ENCODE results near the gene ALK.

Gene ALK

DNA sequence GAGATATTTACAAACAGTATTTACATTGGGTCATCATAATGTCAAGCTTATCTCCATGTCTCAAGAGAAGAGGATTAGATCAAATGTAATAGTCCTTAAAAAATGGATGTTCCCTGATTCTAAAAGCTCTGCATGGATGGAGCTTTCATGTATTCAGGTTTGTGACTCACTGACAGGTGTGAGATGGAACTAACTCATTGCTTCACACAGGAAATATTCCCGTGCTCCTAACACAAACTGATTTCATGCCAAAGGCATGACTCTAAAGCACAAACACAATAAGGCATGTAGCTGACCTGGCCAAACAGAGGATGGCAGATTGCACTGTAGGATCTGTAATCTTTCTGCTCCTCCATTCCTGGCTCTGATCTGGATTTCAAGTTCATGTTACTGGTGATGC is 110.0 kb downstream of the ALK start:
- Histone ChIP-seq H3K36me3 (replicated peaks in 1 of 2; ENCODE audit: control insufficient read depth in 2 of 2, insufficient read depth in 2 of 2, low read length in 2 of 2) (no peaks in the 10 kb centered on the region), H3K27me3 (ENCODE audit: control insufficient read depth in 3 of 3, insufficient read depth in 3 of 3, low read depth in 1 of 3, low read length in 3 of 3) (no peaks in the 10 kb centered on the region), H2AK5ac (ENCODE audit: low read depth, low read length) (no peak overlapping the region), H3K9me3 (replicated peaks in 1 of 2; ENCODE audit: control insufficient read depth in 2 of 2, insufficient read depth in 1 of 2, low read depth in 1 of 2, low read length in 2 of 2) (peaks cover 0 to 2% of the 10 kb centered on the region in 2 donors), H2BK12ac (ENCODE audit: low read length) (no peak overlapping the region), H4K91ac (ENCODE audit: low read depth, low read length, poor library complexity) (no peak overlapping the region), H3K4me3 (ENCODE audit: low read length in 2 of 2) (no peak overlapping the region), H3K27ac (replicated peaks; ENCODE audit: low read length) (no peak overlapping the region), H4K8ac (ENCODE audit: low read depth, low read length) (no peak overlapping the region), H3K4ac (ENCODE audit: low read length) (no peak overlapping the region), H2AFZ (ENCODE audit: low read length) (no peak overlapping the region), H3K79me1 (ENCODE audit: low read depth, low read length) (no peaks in the 10 kb centered on the region), H3K14ac (ENCODE audit: low read length) (no peak overlapping the region), H3K9ac (ENCODE audit: low read depth, low read length, poor library complexity) (no peak overlapping the region), H3K23ac (ENCODE audit: low read depth, low read length, poor library complexity) (no peak overlapping the region), H2BK120ac (ENCODE audit: low read depth, low read length) (no peak overlapping the region), H3K18ac (ENCODE audit: low read length) (no peak overlapping the region), H3K4me2 (ENCODE audit: insufficient read depth, low read length, poor library complexity, severe bottlenecking) (no peak overlapping the region), H3K4me1 (ENCODE audit: control insufficient read depth in 2 of 2, insufficient read depth in 1 of 2, low read depth in 1 of 2, low read length in 2 of 2) (peaks cover 0 to 10% of the 10 kb centered on the region in 2 donors), H2BK15ac (ENCODE audit: low read length) (no peak overlapping the region), H2BK5ac (ENCODE audit: low read length) (no peak overlapping the region)
- no peak for DNase-seq (ENCODE audit: low spot score)
- WGBS, 2 donors (ENCODE audit: extremely low coverage in 2 of 2, insufficient read length in 2 of 2, insufficient replicate concordance in 1 of 2): no CpG with 5 or more reads among the region's 1 CpG

- no peak for DNase-seq (ENCODE audit: low spot score)
- H3K36me3 ChIP-seq (replicated peaks in 1 of 2; ENCODE audit: control insufficient read depth in 2 of 2, insufficient read depth in 2 of 2, low read length in 2 of 2): no peaks in the 10 kb centered on the region
- H4K91ac ChIP-seq (ENCODE audit: low read depth, low read length, poor library complexity): no peak overlapping the region
- no peak overlapping the region for H3K9ac ChIP-seq (ENCODE audit: low read depth, low read length, poor library complexity)
- H2BK120ac ChIP-seq (ENCODE audit: low read depth, low read length): no peak overlapping the region
- no peaks in the 10 kb centered on the region for H3K79me1 ChIP-seq (ENCODE audit: low read depth, low read length)
- no peak overlapping the region for H2BK15ac ChIP-seq (ENCODE audit: low read length)
- H3K4me2 ChIP-seq (ENCODE audit: insufficient read depth, low read length, poor library complexity, severe bottlenecking): no peak overlapping the region
- no peak overlapping the region for H2BK12ac ChIP-seq (ENCODE audit: low read length)
- H2AFZ ChIP-seq (ENCODE audit: low read length): no peak overlapping the region
- H3K14ac ChIP-seq (ENCODE audit: low read length): no peak overlapping the region
- H2BK5ac ChIP-seq (ENCODE audit: low read length): no peak overlapping the region
- H3K27me3 ChIP-seq (ENCODE audit: control insufficient read depth in 3 of 3, insufficient read depth in 3 of 3, low read depth in 1 of 3, low read length in 3 of 3): no peaks in the 10 kb centered on the region
- H3K18ac ChIP-seq (ENCODE audit: low read length): no peak overlapping the region
- H3K4ac ChIP-seq (ENCODE audit: low read length): no peak overlapping the region
- H3K27ac ChIP-seq (replicated peaks; ENCODE audit: low read length): no peak overlapping the region
- WGBS, 2 donors (ENCODE audit: extremely low coverage in 2 of 2, insufficient read length in 2 of 2, insufficient replicate concordance in 1 of 2): no CpG with 5 or more reads among the region's 5 CpGs
- peaks cover 0 to 2% of the 10 kb centered on the region in 2 donors for H3K9me3 ChIP-seq (replicated peaks in 1 of 2; ENCODE audit: control insufficient read depth in 2 of 2, insufficient read depth in 1 of 2, low read depth in 1 of 2, low read length in 2 of 2)
- no peak overlapping the region for H3K4me3 ChIP-seq (ENCODE audit: low read length in 2 of 2)
- peaks cover 0 to 10% of the 10 kb centered on the region in 2 donors for H3K4me1 ChIP-seq (ENCODE audit: control insufficient read depth in 2 of 2, insufficient read depth in 1 of 2, low read depth in 1 of 2, low read length in 2 of 2)
- no peak overlapping the region for H2AK5ac ChIP-seq (ENCODE audit: low read depth, low read length)
- H4K8ac ChIP-seq (ENCODE audit: low read depth, low read length): no peak overlapping the region
- no peak overlapping the region for H3K23ac ChIP-seq (ENCODE audit: low read depth, low read length, poor library complexity)
Measured at GRCh38 chr2:29810956-29811355, 110.4 kb downstream of the ALK start.

- no peak overlapping the region for H3K4me3 ChIP-seq (ENCODE audit: low read length in 2 of 2)
- H3K79me1 ChIP-seq (ENCODE audit: low read depth, low read length): no peaks in the 10 kb centered on the region
- no peak overlapping the region for H4K91ac ChIP-seq (ENCODE audit: low read depth, low read length, poor library complexity)
- no peak overlapping the region for H3K18ac ChIP-seq (ENCODE audit: low read length)
- H3K23ac ChIP-seq (ENCODE audit: low read depth, low read length, poor library complexity): no peak overlapping the region
- no peak overlapping the region for H2BK15ac ChIP-seq (ENCODE audit: low read length)
- no peak overlapping the region for H3K14ac ChIP-seq (ENCODE audit: low read length)
- H2BK5ac ChIP-seq (ENCODE audit: low read length): no peak overlapping the region
- H3K4me2 ChIP-seq (ENCODE audit: insufficient read depth, low read length, poor library complexity, severe bottlenecking): no peak overlapping the region
- H3K4me1 ChIP-seq (ENCODE audit: control insufficient read depth in 2 of 2, insufficient read depth in 1 of 2, low read depth in 1 of 2, low read length in 2 of 2): peaks cover 0 to 10% of the 10 kb centered on the region in 2 donors
- H2AFZ ChIP-seq (ENCODE audit: low read length): no peak overlapping the region
- no peak overlapping the region for H3K4ac ChIP-seq (ENCODE audit: low read length)
- H2BK12ac ChIP-seq (ENCODE audit: low read length): no peak overlapping the region
- H3K36me3 ChIP-seq (replicated peaks in 1 of 2; ENCODE audit: control insufficient read depth in 2 of 2, insufficient read depth in 2 of 2, low read length in 2 of 2): no peaks in the 10 kb centered on the region
- no peak overlapping the region for H3K9ac ChIP-seq (ENCODE audit: low read depth, low read length, poor library complexity)
- H4K8ac ChIP-seq (ENCODE audit: low read depth, low read length): no peak overlapping the region
- H3K27ac ChIP-seq (replicated peaks; ENCODE audit: low read length): no peak overlapping the region
- peaks cover 0 to 2% of the 10 kb centered on the region in 2 donors for H3K9me3 ChIP-seq (replicated peaks in 1 of 2; ENCODE audit: control insufficient read depth in 2 of 2, insufficient read depth in 1 of 2, low read depth in 1 of 2, low read length in 2 of 2)
- H2BK120ac ChIP-seq (ENCODE audit: low read depth, low read length): no peak overlapping the region
- H3K27me3 ChIP-seq (ENCODE audit: control insufficient read depth in 3 of 3, insufficient read depth in 3 of 3, low read depth in 1 of 3, low read length in 3 of 3): no peaks in the 10 kb centered on the region
- H2AK5ac ChIP-seq (ENCODE audit: low read depth, low read length): no peak overlapping the region
- no peak for DNase-seq (ENCODE audit: low spot score)
- no CpG with 5 or more reads among the region's 4 CpGs for WGBS, 2 donors (ENCODE audit: extremely low coverage in 2 of 2, insufficient read length in 2 of 2, insufficient replicate concordance in 1 of 2)
Measured at GRCh38 chr2:29808321-29808720, 113.1 kb downstream of the ALK start.

DNA sequence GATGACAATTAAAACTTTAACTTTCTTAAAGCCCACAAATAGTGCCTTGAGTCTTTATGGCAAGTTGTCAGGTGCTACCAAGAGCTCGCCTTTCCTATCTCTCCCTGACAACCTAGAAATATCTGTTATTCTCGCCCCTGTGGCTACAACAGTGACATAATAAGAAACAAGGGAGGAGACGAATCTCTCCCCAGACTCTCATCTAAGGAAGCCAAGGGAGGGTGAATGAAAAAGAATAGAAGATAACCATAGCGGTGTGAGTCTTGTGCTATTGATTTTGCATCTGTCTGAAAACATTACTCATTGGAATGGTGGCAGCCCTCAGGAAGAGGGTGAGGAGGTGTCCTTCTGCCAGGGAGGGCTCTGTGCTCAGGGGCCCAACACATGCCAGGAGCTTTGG is 114.3 kb downstream of the ALK start:
- peaks cover 0 to 10% of the 10 kb centered on the region in 2 donors for H3K4me1 ChIP-seq (ENCODE audit: control insufficient read depth in 2 of 2, insufficient read depth in 1 of 2, low read depth in 1 of 2, low read length in 2 of 2)
- no peak overlapping the region for H2AK5ac ChIP-seq (ENCODE audit: low read depth, low read length)
- no peak overlapping the region for H3K4me3 ChIP-seq (ENCODE audit: low read length in 2 of 2)
- H2BK120ac ChIP-seq (ENCODE audit: low read depth, low read length): no peak overlapping the region
- H3K36me3 ChIP-seq (replicated peaks in 1 of 2; ENCODE audit: control insufficient read depth in 2 of 2, insufficient read depth in 2 of 2, low read length in 2 of 2): no peaks in the 10 kb centered on the region
- WGBS, 2 donors (ENCODE audit: extremely low coverage in 2 of 2, insufficient read length in 2 of 2, insufficient replicate concordance in 1 of 2): no CpG with 5 or more reads among the region's 4 CpGs
- no peaks in the 10 kb centered on the region for H3K27me3 ChIP-seq (ENCODE audit: control insufficient read depth in 3 of 3, insufficient read depth in 3 of 3, low read depth in 1 of 3, low read length in 3 of 3)
- no peak overlapping the region for H3K18ac ChIP-seq (ENCODE audit: low read length)
- peaks cover 0 to 2% of the 10 kb centered on the region in 2 donors for H3K9me3 ChIP-seq (replicated peaks in 1 of 2; ENCODE audit: control insufficient read depth in 2 of 2, insufficient read depth in 1 of 2, low read depth in 1 of 2, low read length in 2 of 2)
- H4K8ac ChIP-seq (ENCODE audit: low read depth, low read length): no peak overlapping the region
- H3K9ac ChIP-seq (ENCODE audit: low read depth, low read length, poor library complexity): no peak overlapping the region
- H2BK15ac ChIP-seq (ENCODE audit: low read length): no peak overlapping the region
- no peak overlapping the region for H2BK12ac ChIP-seq (ENCODE audit: low read length)
- no peak overlapping the region for H4K91ac ChIP-seq (ENCODE audit: low read depth, low read length, poor library complexity)
- H3K4me2 ChIP-seq (ENCODE audit: insufficient read depth, low read length, poor library complexity, severe bottlenecking): no peak overlapping the region
- no peak overlapping the region for H3K14ac ChIP-seq (ENCODE audit: low read length)
- H3K27ac ChIP-seq (replicated peaks; ENCODE audit: low read length): no peak overlapping the region
- no peak overlapping the region for H2BK5ac ChIP-seq (ENCODE audit: low read length)
- no peak overlapping the region for H3K4ac ChIP-seq (ENCODE audit: low read length)
- H3K79me1 ChIP-seq (ENCODE audit: low read depth, low read length): no peaks in the 10 kb centered on the region
- DNase-seq (ENCODE audit: low spot score): no peak
- no peak overlapping the region for H3K23ac ChIP-seq (ENCODE audit: low read depth, low read length, poor library complexity)
- H2AFZ ChIP-seq (ENCODE audit: low read length): no peak overlapping the region

Data from neuronal stem cell (in vitro differentiated cells).